Measurements from ENCODE around the gene NEK10. TPM values are rescaled to one million over a fixed set of nuclear protein-coding genes. Genes with fewer than 3 reads are reported as not detected.
A peak's percentile ranks its signal among the peaks of the same experiment; 100 is the strongest.

The NEK10 gene
- total RNA-seq, 2 experiments from 2014 or later: 0.29 to 0.58 TPM

GRCh38 chr3:27271890-27272289 lies 97.3 kb downstream of the NEK10 start:
- Mint-ChIP-seq H3K36me3 (ENCODE audit: low read depth) (no peaks in the 10 kb centered on the region), H3K4me1 (ENCODE audit: low read depth) (no peaks in the 10 kb centered on the region), H3K27ac (no peak overlapping the region), H3K4me3 (no peak overlapping the region), H3K9me3 (no peaks in the 10 kb centered on the region), H3K27me3 (peaks cover 5% of the 10 kb centered on the region)
- CTCF ChIA-PET: no interaction called here
- no peak for TF ChIP-seq CTCF (IDR thresholded peaks at IDR 0.05)
- no peak for ATAC-seq
- no peak for DNase-seq
- POLR2A ChIA-PET: no interaction called here
- intact Hi-C loops (cut with micrococcal nuclease): no loop called here

DNA sequence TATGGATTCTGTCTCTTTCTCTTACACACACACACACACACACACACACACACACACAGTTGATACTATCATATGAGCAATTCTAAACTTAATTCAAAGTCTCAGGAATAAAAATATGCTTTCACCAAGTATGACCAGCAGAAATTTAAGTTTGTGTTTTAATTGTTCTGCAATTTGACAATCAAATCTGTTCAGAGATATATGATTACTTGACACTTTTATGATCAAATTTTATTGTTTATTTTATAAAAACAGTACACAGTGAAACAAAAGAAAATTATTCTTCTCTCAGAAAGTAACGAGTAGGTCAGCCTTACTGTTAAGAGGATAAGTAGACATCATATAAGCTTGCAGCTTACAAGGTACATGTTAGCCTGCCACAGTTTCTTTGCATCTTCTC lies 114.3 kb downstream of the NEK10 start:
- POLR2A ChIA-PET: no interaction called here
- H3K9me3 Mint-ChIP-seq: peaks cover 2% of the 10 kb centered on the region
- CTCF ChIA-PET: interaction anchor here (3.0 to 3.4 kb wide), 2 partner anchors 12 to 119 kb away, joined by 7 to 40 read pairs; no protein-coding TSS in a partner anchor
- ATAC-seq (no peak), DNase-seq (no peak)
- intact Hi-C loops (cut with micrococcal nuclease): no loop called here
- no peaks in the 10 kb centered on the region for H3K4me1 Mint-ChIP-seq (ENCODE audit: low read depth)
- no peak overlapping the region for H3K27ac Mint-ChIP-seq
- no peaks in the 10 kb centered on the region for H3K36me3 Mint-ChIP-seq (ENCODE audit: low read depth)
- no peak overlapping the region for H3K4me3 Mint-ChIP-seq
- no peak for TF ChIP-seq CTCF (IDR thresholded peaks at IDR 0.05)
- peaks cover 14% of the 10 kb centered on the region for H3K27me3 Mint-ChIP-seq

DNA sequence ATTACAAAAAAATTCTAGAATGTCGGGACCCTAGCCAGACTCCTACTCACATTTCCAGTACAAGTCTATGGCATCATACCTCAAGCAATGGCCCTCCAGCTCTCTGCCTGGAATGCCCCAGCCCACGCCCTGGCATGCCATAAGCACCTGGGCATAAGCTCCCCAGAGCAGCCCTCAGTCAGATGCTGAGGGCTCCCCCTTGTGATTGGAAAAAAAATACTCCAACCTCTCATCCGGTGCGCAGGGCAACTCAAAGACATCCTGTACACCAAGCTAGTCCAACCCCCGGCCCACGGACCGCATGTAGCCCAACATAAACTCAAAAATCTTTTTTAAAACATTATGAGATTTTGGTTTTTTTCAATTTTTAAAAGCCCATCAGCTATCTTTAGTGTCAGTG lies 115.4 kb downstream of the NEK10 start:
- peak; percentile 32 for DNase-seq
- intact Hi-C loops (cut with micrococcal nuclease): no loop called here
- no peaks in the 10 kb centered on the region for H3K9me3 Mint-ChIP-seq
- H3K4me3 Mint-ChIP-seq: no peak overlapping the region
- POLR2A ChIA-PET: no interaction called here
- no peaks in the 10 kb centered on the region for H3K36me3 Mint-ChIP-seq (ENCODE audit: low read depth)
- H3K27ac Mint-ChIP-seq: no peak overlapping the region
- no peak for TF ChIP-seq CTCF (IDR thresholded peaks at IDR 0.05)
- H3K27me3 Mint-ChIP-seq: peaks cover 14% of the 10 kb centered on the region
- peak; percentile 69 for ATAC-seq
- CTCF ChIA-PET: interaction anchor here (0.5 to 3.4 kb wide), 9 partner anchors 11 to 122 kb away, joined by 3 to 40 read pairs (median 4); no protein-coding TSS in a partner anchor
- H3K4me1 Mint-ChIP-seq (ENCODE audit: low read depth): no peaks in the 10 kb centered on the region

DNA sequence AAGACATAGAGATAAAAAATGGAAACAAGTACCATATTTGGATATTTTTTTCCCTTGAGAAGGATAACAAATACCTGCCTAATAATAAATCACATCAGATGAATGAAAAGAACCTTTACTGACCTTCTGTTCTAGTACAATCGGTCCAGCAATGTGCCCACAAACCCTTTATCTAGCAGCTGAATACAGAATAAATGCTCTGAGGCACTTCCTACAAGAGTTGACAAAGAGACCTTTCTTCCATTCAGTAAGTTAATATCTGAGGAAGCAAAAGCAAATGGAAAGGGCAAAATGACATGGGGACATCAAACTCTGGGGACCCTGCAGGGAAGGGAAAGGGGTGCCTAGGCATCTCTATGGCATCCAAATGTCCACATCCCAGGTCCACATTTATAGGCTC lies 115.8 kb downstream of the NEK10 start:
- no peaks in the 10 kb centered on the region for H3K4me1 Mint-ChIP-seq (ENCODE audit: low read depth)
- no peak for TF ChIP-seq CTCF (IDR thresholded peaks at IDR 0.05)
- POLR2A ChIA-PET: no interaction called here
- ATAC-seq (no peak), DNase-seq (no peak)
- no peaks in the 10 kb centered on the region for H3K36me3 Mint-ChIP-seq (ENCODE audit: low read depth)
- peaks cover 14% of the 10 kb centered on the region for H3K27me3 Mint-ChIP-seq
- intact Hi-C loops (cut with micrococcal nuclease): no loop called here
- H3K4me3 Mint-ChIP-seq: no peak overlapping the region
- H3K9me3 Mint-ChIP-seq: no peaks in the 10 kb centered on the region
- no peak overlapping the region for H3K27ac Mint-ChIP-seq
- CTCF ChIA-PET: interaction anchor here (0.5 to 3.4 kb wide), 11 partner anchors 10 to 125 kb away, joined by 3 to 40 read pairs (median 4); no protein-coding TSS in a partner anchor

DNA sequence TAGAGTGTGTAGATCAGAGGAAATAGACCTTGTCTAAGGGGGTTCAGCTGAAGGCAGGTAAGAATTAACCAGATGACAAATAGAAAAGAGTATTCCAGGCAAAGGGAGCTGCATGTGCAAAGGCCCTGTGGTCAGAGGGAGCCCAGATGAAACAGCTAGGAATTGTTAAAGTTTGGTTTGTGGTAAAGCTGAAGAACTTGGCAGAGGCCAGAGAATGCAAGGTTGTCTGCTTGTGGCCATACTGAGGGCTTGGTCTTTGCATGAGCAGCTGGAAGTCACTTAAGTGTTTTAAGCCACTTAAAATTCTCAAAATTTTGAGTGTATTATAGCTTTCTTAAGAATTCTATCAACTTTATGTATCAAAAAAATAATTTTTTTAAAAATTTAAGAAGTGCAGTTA lies 116.5 kb downstream of the NEK10 start:
- H3K27ac Mint-ChIP-seq: no peak overlapping the region
- no peak overlapping the region for H3K4me3 Mint-ChIP-seq
- peaks cover 3% of the 10 kb centered on the region for H3K9me3 Mint-ChIP-seq
- POLR2A ChIA-PET: no interaction called here
- peaks cover 14% of the 10 kb centered on the region for H3K27me3 Mint-ChIP-seq
- H3K36me3 Mint-ChIP-seq (ENCODE audit: low read depth): no peaks in the 10 kb centered on the region
- no peaks in the 10 kb centered on the region for H3K4me1 Mint-ChIP-seq (ENCODE audit: low read depth)
- DNase-seq: no peak
- TF ChIP-seq CTCF (IDR thresholded peaks at IDR 0.05): no peak
- no peak for ATAC-seq
- intact Hi-C loops (cut with micrococcal nuclease): no loop called here
- CTCF ChIA-PET: interaction anchor here (0.9 to 3.4 kb wide), 7 partner anchors 9 to 124 kb away, joined by 3 to 40 read pairs (median 4); no protein-coding TSS in a partner anchor

All from activated CD8-positive, alpha-beta T cell treated with anti-CD3 and anti-CD28 coated beads for 36 hours (primary cell).